Colonic mucosa (tissue), 4 donors: ENCODE results near the gene DLG2. TPM values are rescaled to one million over a fixed set of nuclear protein-coding genes. Genes with fewer than 3 reads are reported as not detected.
"Not testable (repeated sequence)": the region's sequence is repeated elsewhere in the genome, so short reads cannot be mapped to it uniquely, and the experiment has no call there.

ENCODE experiments used
- DNase-seq: peaks from one replicate; pipeline ENCODE4 v3.0.0-alpha.2; 2020
- H3K27ac ChIP-seq: fragments of 200-600 bp; one replicate; pipeline ENCODE4 v1.8.0; 2021
- H3K27me3 ChIP-seq: fragments of 200-600 bp; one replicate; pipeline ENCODE4 v1.8.0; 2021
- H3K36me3 ChIP-seq: fragments of 200-600 bp; one replicate; pipeline ENCODE4 v1.8.0; 2021
- H3K4me1 ChIP-seq: fragments of 200-600 bp; one replicate; pipeline ENCODE4 v1.8.0; 2021; ENCODE audit warnings: mild to moderate bottlenecking
- H3K4me3 ChIP-seq: fragments of 200-600 bp; one replicate; pipeline ENCODE4 v1.8.0; 2021
- H3K9ac ChIP-seq, 2 donors: one replicate each; pipeline ENCODE4 v1.7.0; 2013; ENCODE audit warnings: control low read depth in 2 of 2, low read depth in 2 of 2, low read length in 2 of 2
- H3K9me3 ChIP-seq: fragments of 200-600 bp; one replicate; pipeline ENCODE4 v1.8.0; 2021
- intact Hi-C: fragments of 100-400 bp; cut with DNase I; formaldehyde crosslinking; loops from one replicate; pipeline ENCODE4 v1.14.1; 2022
- total RNA-seq, 2 donors: library from RNA; stranded (reverse); fragmentation: NEBNext Ultra II Directional in 1 of 2; extraction: Animal tissue kit (Norgen Biotek cat#: 25700) in 1 of 2; gene quantifications; one replicate each; pipeline ENCODE4 v1.2.1, GENCODE V29; 2021
- TF ChIP-seq, protein P1 (sequence below): fragments of 200-600 bp; IDR thresholded peaks from one replicate; pipeline ENCODE4 v1.8.0; 2022; ENCODE audit warnings: antibody characterized with exemption, mild to moderate bottlenecking
- donor health status: healthy.
- donor health status: DM: no; HTN: no; CAD: no.
- donor health status: DM: no; HTN: no; CAD: no.

Gene DLG2
- total RNA-seq, 2 donors from 2014 or later, result 1.4 to 3.3 TPM

GRCh38 chr11:83427943-83428342 lies 2199.2 kb downstream of the DLG2 start:
- H3K9me3 ChIP-seq, result no peaks in the 10 kb centered on the region
- H3K4me3 ChIP-seq, result no peak overlapping the region
- H3K4me1 ChIP-seq, result no peaks in the 10 kb centered on the region
- no peaks in the 10 kb centered on the region for H3K27me3 ChIP-seq
- intact Hi-C loops, result no loop called here
- TF ChIP-seq, protein P1, sequence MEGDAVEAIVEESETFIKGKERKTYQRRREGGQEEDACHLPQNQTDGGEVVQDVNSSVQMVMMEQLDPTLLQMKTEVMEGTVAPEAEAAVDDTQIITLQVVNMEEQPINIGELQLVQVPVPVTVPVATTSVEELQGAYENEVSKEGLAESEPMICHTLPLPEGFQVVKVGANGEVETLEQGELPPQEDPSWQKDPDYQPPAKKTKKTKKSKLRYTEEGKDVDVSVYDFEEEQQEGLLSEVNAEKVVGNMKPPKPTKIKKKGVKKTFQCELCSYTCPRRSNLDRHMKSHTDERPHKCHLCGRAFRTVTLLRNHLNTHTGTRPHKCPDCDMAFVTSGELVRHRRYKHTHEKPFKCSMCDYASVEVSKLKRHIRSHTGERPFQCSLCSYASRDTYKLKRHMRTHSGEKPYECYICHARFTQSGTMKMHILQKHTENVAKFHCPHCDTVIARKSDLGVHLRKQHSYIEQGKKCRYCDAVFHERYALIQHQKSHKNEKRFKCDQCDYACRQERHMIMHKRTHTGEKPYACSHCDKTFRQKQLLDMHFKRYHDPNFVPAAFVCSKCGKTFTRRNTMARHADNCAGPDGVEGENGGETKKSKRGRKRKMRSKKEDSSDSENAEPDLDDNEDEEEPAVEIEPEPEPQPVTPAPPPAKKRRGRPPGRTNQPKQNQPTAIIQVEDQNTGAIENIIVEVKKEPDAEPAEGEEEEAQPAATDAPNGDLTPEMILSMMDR, result no peak
- H3K27ac ChIP-seq, result no peak overlapping the region
- no peak for DNase-seq
- no peaks in the 10 kb centered on the region for H3K36me3 ChIP-seq
- H3K9ac ChIP-seq, result no peak overlapping the region

- no peaks in the 10 kb centered on the region for H3K27me3 ChIP-seq
- intact Hi-C loops, result no loop called here
- no peak overlapping the region for H3K4me3 ChIP-seq
- H3K4me1 ChIP-seq, result no peaks in the 10 kb centered on the region
- no peak overlapping the region for H3K9ac ChIP-seq
- H3K27ac ChIP-seq, result no peak overlapping the region
- no peaks in the 10 kb centered on the region for H3K9me3 ChIP-seq
- H3K36me3 ChIP-seq, result no peaks in the 10 kb centered on the region
- DNase-seq, result no peak
- TF ChIP-seq, protein P1, result no peak
Observed at GRCh38 chr11:83427501-83427900, 2199.6 kb downstream of the DLG2 start.

- no peaks in the 10 kb centered on the region for H3K9me3 ChIP-seq
- H3K36me3 ChIP-seq, result no peaks in the 10 kb centered on the region
- no peak overlapping the region for H3K9ac ChIP-seq
- H3K4me3 ChIP-seq, result no peak overlapping the region
- TF ChIP-seq, protein P1, result no peak
- DNase-seq, result no peak
- no peaks in the 10 kb centered on the region for H3K27me3 ChIP-seq
- H3K27ac ChIP-seq, result no peak overlapping the region
- intact Hi-C loops, result no loop called here
- H3K4me1 ChIP-seq, result no peaks in the 10 kb centered on the region
Observed at GRCh38 chr11:83425137-83425466, 2202.0 kb downstream of the DLG2 start.

- intact Hi-C loops, result no loop called here
- no peak for DNase-seq
- Histone ChIP-seq H3K36me3 (no peaks in the 10 kb centered on the region), H3K27me3 (no peaks in the 10 kb centered on the region), H3K27ac (no peak overlapping the region), H3K9ac (no peak overlapping the region), H3K4me1 (no peaks in the 10 kb centered on the region), H3K9me3 (no peaks in the 10 kb centered on the region), H3K4me3 (no peak overlapping the region)
- TF ChIP-seq, protein P1, result no peak
Observed at GRCh38 chr11:83424376-83425136, 2202.6 kb downstream of the DLG2 start.

DNA sequence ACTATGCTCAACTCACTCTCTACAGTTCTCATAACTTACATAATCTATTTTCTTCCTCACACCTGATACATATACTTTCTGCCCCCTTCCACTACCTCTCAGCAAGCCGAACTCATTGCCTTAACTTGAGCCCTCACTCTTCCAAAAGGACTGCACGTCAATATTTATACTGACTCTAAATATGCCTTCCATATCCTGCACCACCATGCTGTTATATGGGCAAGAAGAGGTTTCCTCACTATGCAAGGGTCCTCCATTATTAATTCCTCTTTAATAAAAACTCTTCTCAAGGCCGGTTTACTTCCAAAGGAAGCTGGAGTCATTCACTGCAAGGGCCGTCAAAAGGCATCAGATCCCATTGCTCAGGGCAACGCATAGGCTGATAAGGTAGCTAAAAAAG lies 2204.5 kb downstream of the DLG2 start:
- H3K36me3 ChIP-seq, intact Hi-C loops, H3K9ac ChIP-seq, H3K27ac ChIP-seq, H3K27me3 ChIP-seq, H3K4me1 ChIP-seq, H3K9me3 ChIP-seq, DNase-seq, H3K4me3 ChIP-seq: not testable (repeated sequence)
